ENCODE data around the gene BNIPL. TPM values are rescaled to one million over a fixed set of nuclear protein-coding genes. Genes with fewer than 3 reads are reported as not detected.
A peak's percentile ranks its signal among the peaks of the same experiment; 100 is the strongest.

BNIPL gene
- total RNA-seq, 1 donor from 2014 or later: 1.4 TPM

DNA sequence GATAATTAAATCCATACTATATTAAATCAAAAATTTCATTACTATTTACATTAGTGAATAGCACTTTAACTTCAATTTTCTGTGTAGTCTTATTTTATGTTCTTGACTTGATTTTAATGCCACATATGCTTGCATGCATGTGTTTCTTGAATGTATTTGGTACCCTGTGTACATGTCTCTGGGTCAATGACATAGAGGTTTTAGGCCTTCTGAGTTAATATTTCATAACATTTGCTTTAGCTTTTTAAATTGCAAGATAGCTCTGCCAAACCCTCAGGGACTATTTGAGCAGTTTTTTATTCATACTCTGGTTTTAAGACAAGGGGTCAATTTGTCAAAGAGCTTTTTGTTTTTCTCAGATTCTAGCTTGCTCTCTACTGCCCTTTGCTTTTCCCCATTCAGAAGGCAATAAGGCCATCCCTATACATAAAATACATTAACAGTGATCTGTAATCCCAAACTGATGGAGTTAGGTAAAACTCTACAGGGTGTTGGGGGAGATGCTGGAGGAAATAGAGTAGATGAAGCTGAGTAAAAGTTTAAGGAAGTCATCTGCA lies 28.8 kb downstream of the BNIPL start:
- Mint-ChIP-seq H3K36me3 (ENCODE audit: unreplicated experiment) (peaks cover 27% of the 10 kb centered on the region), H3K27ac (ENCODE audit: unreplicated experiment) (peak overlapping the region; percentile 99), H3K9me3 (ENCODE audit: unreplicated experiment) (peaks cover 43% of the 10 kb centered on the region), H3K4me3 (ENCODE audit: unreplicated experiment) (peak overlapping the region; percentile 98), H3K4me1 (ENCODE audit: low read depth, unreplicated experiment) (peaks cover 28% of the 10 kb centered on the region), H3K27me3 (ENCODE audit: unreplicated experiment) (peaks cover 25% of the 10 kb centered on the region)
- DNase-seq: no peak
- no peak for TF ChIP-seq CTCF (IDR thresholded peaks at IDR 0.05; ENCODE audit: partially characterized antibody, unreplicated experiment)

DNA sequence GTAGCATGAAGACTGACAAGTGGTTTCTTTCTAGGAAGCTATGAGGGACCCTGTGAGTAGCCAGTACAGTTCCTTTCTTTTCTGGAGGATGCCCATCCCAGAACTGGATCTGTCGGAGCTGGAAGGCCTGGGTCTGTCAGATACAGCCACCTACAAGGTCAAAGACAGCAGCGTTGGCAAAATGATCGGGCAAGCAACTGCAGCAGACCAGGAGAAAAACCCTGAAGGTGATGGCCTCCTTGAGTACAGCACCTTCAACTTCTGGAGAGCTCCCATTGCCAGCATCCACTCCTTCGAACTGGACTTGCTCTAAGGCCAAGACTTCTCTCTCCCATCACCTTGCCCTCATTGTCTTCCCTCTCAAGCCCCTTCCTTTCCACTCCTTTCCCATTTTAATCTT lies 30.8 kb downstream of the BNIPL start:
- Mint-ChIP-seq H3K27me3 (ENCODE audit: unreplicated experiment) (peaks cover 30% of the 10 kb centered on the region), H3K27ac (ENCODE audit: unreplicated experiment) (no peak overlapping the region), H3K36me3 (ENCODE audit: unreplicated experiment) (peaks cover 18% of the 10 kb centered on the region), H3K4me3 (ENCODE audit: unreplicated experiment) (peak overlapping the region; percentile 53), H3K4me1 (ENCODE audit: low read depth, unreplicated experiment) (peaks cover 35% of the 10 kb centered on the region), H3K9me3 (ENCODE audit: unreplicated experiment) (peaks cover 28% of the 10 kb centered on the region)
- no peak for DNase-seq
- TF ChIP-seq CTCF (IDR thresholded peaks at IDR 0.05; ENCODE audit: partially characterized antibody, unreplicated experiment): no peak

DNA sequence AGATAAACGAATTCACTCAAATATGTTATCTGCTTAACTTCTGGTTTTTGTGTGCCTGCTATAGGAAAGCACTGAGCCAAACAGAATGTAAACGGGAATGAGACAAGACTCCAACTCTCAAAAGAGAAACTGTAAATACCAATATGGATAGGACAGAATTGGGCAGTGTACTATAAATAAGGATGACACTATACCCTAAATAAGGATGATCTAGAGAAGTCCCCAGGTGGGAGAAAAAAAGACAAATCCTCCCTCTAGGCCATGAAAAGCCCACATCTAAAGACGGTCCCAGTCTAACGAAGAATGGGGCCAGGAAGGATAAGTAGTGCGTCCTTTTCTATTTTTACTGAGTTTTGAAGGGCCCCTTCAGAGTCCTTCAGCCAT lies 32.7 kb downstream of the BNIPL start:
- DNase-seq: no peak
- Mint-ChIP-seq H3K4me1 (ENCODE audit: low read depth, unreplicated experiment) (peaks cover 32% of the 10 kb centered on the region), H3K9me3 (ENCODE audit: unreplicated experiment) (peaks cover 18% of the 10 kb centered on the region), H3K27me3 (ENCODE audit: unreplicated experiment) (peaks cover 24% of the 10 kb centered on the region), H3K4me3 (ENCODE audit: unreplicated experiment) (peak overlapping the region; percentile 63), H3K27ac (ENCODE audit: unreplicated experiment) (peak overlapping the region; percentile 77), H3K36me3 (ENCODE audit: unreplicated experiment) (peaks cover 13% of the 10 kb centered on the region)
- no peak for TF ChIP-seq CTCF (IDR thresholded peaks at IDR 0.05; ENCODE audit: partially characterized antibody, unreplicated experiment)

GRCh38 chr1:151070474-151071276 lies 34.3 kb downstream of the BNIPL start, which contains the start of gene GABPB2:
Gene GABPB2, plus strand, starts transcription at chr1:151070761. Its CDS starts 17,429 bp downstream, at chr1:151088190.
- H3K4me3 Mint-ChIP-seq (ENCODE audit: unreplicated experiment): peak within 1 kb of the TSS; percentile 94
- peak; percentile 92 for TF ChIP-seq CTCF (IDR thresholded peaks at IDR 0.05; ENCODE audit: partially characterized antibody, unreplicated experiment)
- peaks cover 24% of the 10 kb centered on the region for H3K4me1 Mint-ChIP-seq (ENCODE audit: low read depth, unreplicated experiment)
- H3K36me3 Mint-ChIP-seq (ENCODE audit: unreplicated experiment): peaks cover under 1% of the 10 kb centered on the region
- H3K27ac Mint-ChIP-seq (ENCODE audit: unreplicated experiment): peak within 1 kb of the TSS; percentile 93
- peaks cover 15% of the 10 kb centered on the region for H3K9me3 Mint-ChIP-seq (ENCODE audit: unreplicated experiment)
- H3K27me3 Mint-ChIP-seq (ENCODE audit: unreplicated experiment): peaks cover 22% of the 10 kb centered on the region
- DNase-seq: peak; percentile 88

DNA sequence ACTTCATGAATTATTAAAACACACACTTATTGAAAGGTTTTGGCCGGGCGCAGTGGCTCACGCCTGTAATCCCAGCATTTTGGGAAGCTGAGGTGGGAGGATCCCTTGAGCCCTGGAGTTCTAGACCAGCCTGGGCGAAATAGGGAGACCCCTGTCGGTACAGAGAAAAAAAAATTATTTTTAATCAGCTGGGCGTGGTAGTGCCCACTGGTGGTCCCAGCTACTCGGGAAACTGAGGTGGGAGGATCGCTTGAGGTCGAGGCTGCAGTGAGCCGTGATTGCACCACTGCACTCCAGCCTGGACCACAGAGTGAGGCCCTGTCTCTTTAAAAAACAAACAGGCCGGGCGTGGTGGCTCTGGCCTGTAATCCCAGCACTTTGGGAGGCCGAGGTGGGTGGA lies 35.8 kb downstream of the BNIPL start:
- H3K27ac Mint-ChIP-seq (ENCODE audit: unreplicated experiment): peak overlapping the region; percentile 16
- peaks cover 17% of the 10 kb centered on the region for H3K27me3 Mint-ChIP-seq (ENCODE audit: unreplicated experiment)
- H3K9me3 Mint-ChIP-seq (ENCODE audit: unreplicated experiment): peaks cover 17% of the 10 kb centered on the region
- no peak for TF ChIP-seq CTCF (IDR thresholded peaks at IDR 0.05; ENCODE audit: partially characterized antibody, unreplicated experiment)
- DNase-seq: no peak
- peaks cover 19% of the 10 kb centered on the region for H3K4me1 Mint-ChIP-seq (ENCODE audit: low read depth, unreplicated experiment)
- no peaks in the 10 kb centered on the region for H3K36me3 Mint-ChIP-seq (ENCODE audit: unreplicated experiment)
- H3K4me3 Mint-ChIP-seq (ENCODE audit: unreplicated experiment): no peak overlapping the region
